Stomach (tissue), 4 donors: Measurements from ENCODE around the gene CCDC167.

Experiments used
- POLR2A ChIP-seq, 4 donors: fragments of 450-650 bp; IDR thresholded peaks; one replicate each; pipeline ENCODE4 v1.6.1; 2016; ENCODE audit warnings: antibody characterized with exemption in 4 of 4, control low read depth in 2 of 4, mild to moderate bottlenecking in 1 of 4, moderate library complexity in 1 of 4
- TF ChIP-seq, protein P1 (sequence below), 7 experiments: fragments of 450-650 bp in 4 of 7; fragments of 200-600 bp in 3 of 7; sonication (generic) in 3 of 7; IDR thresholded peaks; one replicate each; pipeline ENCODE4 v1.5.1; 2016 to 2019; ENCODE audit warnings: antibody characterized with exemption in 7 of 7, control low read depth in 2 of 7, mild to moderate bottlenecking in 1 of 7

DNA sequence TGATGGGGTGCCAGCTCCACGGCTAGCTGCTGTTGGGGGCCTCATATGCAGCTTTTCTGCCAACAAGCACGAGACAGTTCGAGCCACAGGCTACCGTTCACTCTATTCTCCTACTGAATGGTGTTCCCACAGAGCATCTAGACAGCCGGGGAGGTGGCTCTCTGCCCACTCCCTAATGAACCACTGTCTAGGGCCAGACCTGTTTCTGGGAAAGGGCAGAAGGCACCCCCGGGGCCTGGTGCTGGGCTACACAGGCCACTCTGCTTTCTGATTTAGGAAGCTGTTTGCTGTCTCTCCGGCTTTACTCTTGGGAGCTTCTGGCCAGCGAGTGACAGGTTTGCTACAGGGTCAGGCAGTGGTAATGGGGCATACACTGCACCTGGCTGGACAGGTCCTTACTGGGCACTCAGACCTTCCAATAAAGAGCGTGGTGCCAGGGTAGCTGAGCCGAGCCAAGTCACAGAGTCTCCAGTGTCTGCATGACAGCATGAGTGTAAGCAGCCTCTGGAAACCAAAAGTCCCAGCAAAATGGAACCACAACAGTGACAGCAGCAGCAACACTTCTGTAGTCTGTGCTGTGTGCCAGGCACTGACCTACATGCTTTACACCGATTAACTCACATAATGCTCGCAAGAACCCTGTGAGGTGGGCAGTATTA, 8.4 kb downstream of the CCDC167 start:
- no peak for TF ChIP-seq POLR2A (IDR thresholded peaks at IDR 0.05)
- TF ChIP-seq, protein P1, sequence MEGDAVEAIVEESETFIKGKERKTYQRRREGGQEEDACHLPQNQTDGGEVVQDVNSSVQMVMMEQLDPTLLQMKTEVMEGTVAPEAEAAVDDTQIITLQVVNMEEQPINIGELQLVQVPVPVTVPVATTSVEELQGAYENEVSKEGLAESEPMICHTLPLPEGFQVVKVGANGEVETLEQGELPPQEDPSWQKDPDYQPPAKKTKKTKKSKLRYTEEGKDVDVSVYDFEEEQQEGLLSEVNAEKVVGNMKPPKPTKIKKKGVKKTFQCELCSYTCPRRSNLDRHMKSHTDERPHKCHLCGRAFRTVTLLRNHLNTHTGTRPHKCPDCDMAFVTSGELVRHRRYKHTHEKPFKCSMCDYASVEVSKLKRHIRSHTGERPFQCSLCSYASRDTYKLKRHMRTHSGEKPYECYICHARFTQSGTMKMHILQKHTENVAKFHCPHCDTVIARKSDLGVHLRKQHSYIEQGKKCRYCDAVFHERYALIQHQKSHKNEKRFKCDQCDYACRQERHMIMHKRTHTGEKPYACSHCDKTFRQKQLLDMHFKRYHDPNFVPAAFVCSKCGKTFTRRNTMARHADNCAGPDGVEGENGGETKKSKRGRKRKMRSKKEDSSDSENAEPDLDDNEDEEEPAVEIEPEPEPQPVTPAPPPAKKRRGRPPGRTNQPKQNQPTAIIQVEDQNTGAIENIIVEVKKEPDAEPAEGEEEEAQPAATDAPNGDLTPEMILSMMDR (IDR thresholded peaks at IDR 0.05): no peak
